ENCODE results near the gene PNRC1. TPM values are rescaled to one million over a fixed set of nuclear protein-coding genes. Genes with fewer than 3 reads are reported as not detected.

PNRC1 gene
- total RNA-seq, 1 donor from 2014 or later = 51.2 TPM

DNA sequence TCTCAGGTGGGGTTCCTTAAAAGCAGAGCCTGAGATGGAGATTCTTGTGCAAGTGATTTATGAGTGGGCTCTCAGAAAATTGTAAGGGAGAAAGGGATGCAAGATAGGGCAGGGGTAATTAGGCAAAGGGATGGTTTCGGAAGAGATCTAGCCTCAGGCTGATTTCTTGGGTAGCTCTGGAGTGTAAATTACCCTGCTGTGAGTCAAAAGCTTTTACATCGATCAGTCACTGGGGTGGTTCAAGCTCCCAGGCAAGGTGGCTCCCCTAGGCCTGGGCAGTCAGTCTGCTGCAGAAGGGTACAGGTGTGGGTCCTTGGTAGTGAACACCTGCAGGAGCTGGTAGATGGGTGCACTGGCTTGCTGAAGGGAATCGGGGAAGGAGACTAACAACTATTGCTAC, 54.2 kb downstream of the PNRC1 start:
- H3K4me1 Mint-ChIP-seq = no peaks in the 10 kb centered on the region
- DNase-seq = no peak
- no peaks in the 10 kb centered on the region for H3K9me3 Mint-ChIP-seq
- no peak overlapping the region for H3K27ac Mint-ChIP-seq
- H3K27me3 Mint-ChIP-seq = peaks cover 2% of the 10 kb centered on the region
- no peak overlapping the region for H3K4me3 Mint-ChIP-seq
- H3K36me3 Mint-ChIP-seq (ENCODE audit: low read depth) = no peaks in the 10 kb centered on the region
- intact Hi-C loops (cut with micrococcal nuclease) = no loop called here

Other genes with a start within 250 kb of the PNRC1 start
- 23.8 and 25.9 TPM in 2 replicates for gene RNGTT, start 117.1 kb upstream of the PNRC1 start, total RNA-seq
- gene SRSF12, start 37.3 kb downstream of the PNRC1 start, total RNA-seq = 0.05 TPM in 1 of 2 replicates, not detected in the other
- 18.3 and 18.9 TPM in 2 replicates for gene PM20D2, start 65.3 kb downstream of the PNRC1 start, total RNA-seq
- not detected in 2 replicates for gene GABRR1, start 136.6 kb downstream of the PNRC1 start, total RNA-seq
- 0.19 and 1.0 TPM in 2 replicates for gene GABRR2, start 234.5 kb downstream of the PNRC1 start, total RNA-seq